ENCODE data around the gene PGM2.

DNA sequence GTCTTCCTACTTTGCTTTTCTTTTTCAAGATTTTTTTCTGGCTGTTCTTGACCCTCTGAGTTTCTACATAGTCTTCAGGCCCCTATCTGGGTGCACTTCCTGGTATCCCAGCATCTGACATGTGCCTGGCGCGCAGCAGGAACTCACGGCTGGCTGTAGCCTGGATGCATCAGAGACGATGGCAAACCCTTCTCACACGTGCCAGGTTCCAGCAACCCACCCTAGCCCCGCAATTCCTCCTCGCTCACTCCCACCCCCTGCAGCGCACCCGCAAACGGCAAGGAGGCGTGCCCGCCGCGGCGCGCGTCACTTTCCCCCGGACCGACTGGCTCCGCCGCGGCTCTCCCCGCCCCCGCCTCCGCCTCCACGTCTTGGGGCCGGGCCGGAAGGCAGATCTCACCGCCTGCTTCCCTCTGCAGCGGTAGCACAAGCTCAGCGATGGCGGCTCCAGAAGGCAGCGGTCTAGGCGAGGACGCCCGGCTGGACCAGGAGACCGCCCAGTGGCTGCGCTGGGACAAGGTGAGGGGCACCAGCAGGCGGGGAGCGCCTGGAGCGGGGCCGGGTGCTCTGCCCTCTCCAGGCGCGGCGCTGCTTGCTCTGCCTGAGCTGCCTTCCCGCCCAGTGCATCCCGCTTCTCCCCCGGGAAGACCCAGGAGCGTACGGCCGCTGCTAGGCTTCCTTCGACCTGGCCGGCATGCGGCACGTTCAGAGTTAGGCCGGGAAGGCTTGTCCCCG is at the start of gene PGM2:
- TF ChIP-seq CREM (IDR thresholded peaks at IDR 0.05; ENCODE audit: low read depth) (peak; percentile 39; the same call in 1 of the 2 replicates), ZBTB33 (IDR thresholded peaks at IDR 0.05) (no peak), CTCF (IDR thresholded peaks at IDR 0.05 in 2 of 3, conservative IDR thresholded peaks at IDR 0.05 in 1 of 3; ENCODE audit: control insufficient read depth in 2 of 3, extremely low read depth in 1 of 3, insufficient read depth in 1 of 3, low read depth in 3 of 3, low read length in 3 of 3) (0 out of 6 replicates have a peak, but pooled peaks of 1 of the 3 experiments have one; percentile 7), FOXM1 (IDR thresholded peaks at IDR 0.05; ENCODE audit: low read depth, low read length) (no peak), FOS (IDR thresholded peaks at IDR 0.05; ENCODE audit: borderline replicate concordance, extremely low read depth, insufficient read length) (no peak), YY1 (IDR thresholded peaks at IDR 0.05; ENCODE audit: low read depth, low read length) (peak; percentile 93), HDAC2 (IDR thresholded peaks at IDR 0.05) (no peak), POLR2A (IDR thresholded peaks at IDR 0.05; ENCODE audit: low read depth, low read length) (peak; percentile 100)
- TF ChIP-seq, protein P1, sequence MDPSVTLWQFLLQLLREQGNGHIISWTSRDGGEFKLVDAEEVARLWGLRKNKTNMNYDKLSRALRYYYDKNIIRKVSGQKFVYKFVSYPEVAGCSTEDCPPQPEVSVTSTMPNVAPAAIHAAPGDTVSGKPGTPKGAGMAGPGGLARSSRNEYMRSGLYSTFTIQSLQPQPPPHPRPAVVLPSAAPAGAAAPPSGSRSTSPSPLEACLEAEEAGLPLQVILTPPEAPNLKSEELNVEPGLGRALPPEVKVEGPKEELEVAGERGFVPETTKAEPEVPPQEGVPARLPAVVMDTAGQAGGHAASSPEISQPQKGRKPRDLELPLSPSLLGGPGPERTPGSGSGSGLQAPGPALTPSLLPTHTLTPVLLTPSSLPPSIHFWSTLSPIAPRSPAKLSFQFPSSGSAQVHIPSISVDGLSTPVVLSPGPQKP (IDR thresholded peaks at IDR 0.05; ENCODE audit: low read depth, low read length) = 0 out of 2 replicates have a peak, but pooled peaks have one; percentile 43
- TF ChIP-seq, protein P2, sequence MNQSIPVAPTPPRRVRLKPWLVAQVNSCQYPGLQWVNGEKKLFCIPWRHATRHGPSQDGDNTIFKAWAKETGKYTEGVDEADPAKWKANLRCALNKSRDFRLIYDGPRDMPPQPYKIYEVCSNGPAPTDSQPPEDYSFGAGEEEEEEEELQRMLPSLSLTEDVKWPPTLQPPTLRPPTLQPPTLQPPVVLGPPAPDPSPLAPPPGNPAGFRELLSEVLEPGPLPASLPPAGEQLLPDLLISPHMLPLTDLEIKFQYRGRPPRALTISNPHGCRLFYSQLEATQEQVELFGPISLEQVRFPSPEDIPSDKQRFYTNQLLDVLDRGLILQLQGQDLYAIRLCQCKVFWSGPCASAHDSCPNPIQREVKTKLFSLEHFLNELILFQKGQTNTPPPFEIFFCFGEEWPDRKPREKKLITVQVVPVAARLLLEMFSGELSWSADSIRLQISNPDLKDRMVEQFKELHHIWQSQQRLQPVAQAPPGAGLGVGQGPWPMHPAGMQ (IDR thresholded peaks at IDR 0.05; ENCODE audit: borderline replicate concordance) = no peak
